Posterior vena cava (tissue), 2 donors: ENCODE measurements around the gene VIPR2. TPM values are rescaled to one million over a fixed set of nuclear protein-coding genes. Genes with fewer than 3 reads are reported as not detected.
"Not testable (repeated sequence)": the region's sequence is repeated elsewhere in the genome, so short reads cannot be mapped to it uniquely, and the experiment has no call there.

Source experiments
- DNase-seq: peaks from one replicate; pipeline ENCODE4 v3.0.0-alpha.2; 2020; ENCODE audit warnings: low spot score
- intact Hi-C, 2 donors: fragments of 100-400 bp; cut with DNase I; formaldehyde crosslinking; loops; one replicate each; pipeline versions ENCODE4 v1.14.1 to v1.14.2; 2022 to 2023
- total RNA-seq, 2 donors: library from RNA; stranded (reverse); fragmentation: NEBNext Ultra II Directional; extraction: Animal tissue kit (Norgen Biotek cat#: 25700); gene quantifications; one replicate each; pipeline ENCODE4 v1.2.1, GENCODE V29; 2021
- donor health status: DM: yes; HTN: yes; CAD: no.
- donor health status: DM: yes; HTN: yes; CAD: no.

The VIPR2 gene
- total RNA-seq, 2 donors from 2014 or later: 5.0 to 7.6 TPM

- no peak for DNase-seq
- intact Hi-C loops: no loop called here
These were observed 19.3 kb downstream of the VIPR2 start for GRCh38 chr7:159125104-159125954.

GRCh38 chr7:159123793-159124192 lies 20.9 kb downstream of the VIPR2 start:
- DNase-seq, intact Hi-C loops: not testable (repeated sequence)

- DNase-seq, intact Hi-C loops: not testable (repeated sequence)
These were observed 21.4 kb downstream of the VIPR2 start for GRCh38 chr7:159123294-159123693.

GRCh38 chr7:159122276-159122675 lies 22.4 kb downstream of the VIPR2 start:
- DNase-seq: no peak
- intact Hi-C loops: no loop called here

GRCh38 chr7:159121476-159121875 lies 23.2 kb downstream of the VIPR2 start:
- no peak for DNase-seq

GRCh38 chr7:159121068-159121467 lies 23.6 kb downstream of the VIPR2 start:
- intact Hi-C loops: no loop called here
- peak; percentile 14 for DNase-seq

More at GRCh38 chr7:159121476-159121875, 23.2 kb downstream of the VIPR2 start:
- intact Hi-C loops: no loop called here

GRCh38 chr7:159120540-159120919 lies 24.1 kb downstream of the VIPR2 start:
- peak; percentile 22 for DNase-seq
- intact Hi-C loops: no loop called here

- intact Hi-C loops: no loop called here
- DNase-seq: peak; percentile 48
These were observed 24.7 kb downstream of the VIPR2 start for GRCh38 chr7:159119851-159120539.

GRCh38 chr7:159119026-159119741 lies 25.5 kb downstream of the VIPR2 start:
- DNase-seq: peak; percentile 63
- intact Hi-C loops: no loop called here

GRCh38 chr7:159118623-159119022 lies 26.0 kb downstream of the VIPR2 start:
- no peak for DNase-seq
- intact Hi-C loops: no loop called here

GRCh38 chr7:159118197-159118595 lies 26.5 kb downstream of the VIPR2 start:
- intact Hi-C loops: no loop called here
- peak; percentile 36 for DNase-seq

GRCh38 chr7:159117366-159118196 lies 27.1 kb downstream of the VIPR2 start:
- intact Hi-C loops: no loop called here
- DNase-seq: peak; percentile 66

- intact Hi-C loops: no loop called here
- peak; percentile 53 for DNase-seq
These were observed 27.9 kb downstream of the VIPR2 start for GRCh38 chr7:159116581-159117339.

- intact Hi-C loops: no loop called here
- peak; percentile 67 for DNase-seq
These were observed 28.8 kb downstream of the VIPR2 start for GRCh38 chr7:159115601-159116501.

- intact Hi-C loops: no loop called here
- DNase-seq: peak; percentile 58
These were observed 29.7 kb downstream of the VIPR2 start for GRCh38 chr7:159114981-159115380.

GRCh38 chr7:159114096-159114495 lies 30.6 kb downstream of the VIPR2 start:
- no peak for DNase-seq
- intact Hi-C loops: no loop called here

GRCh38 chr7:159113056-159113455 lies 31.6 kb downstream of the VIPR2 start:
- DNase-seq: no peak
- intact Hi-C loops: no loop called here
